DOHH2 (cell line): ENCODE measurements around the gene SENP5.
"Not testable (repeated sequence)": the region's sequence is repeated elsewhere in the genome, so short reads cannot be mapped to it uniquely, and the experiment has no call there.

ENCODE experiments used
- H3F3A ChIP-seq: fragments of 200-600 bp; sonication (generic), shearing (Covaris generic); 2 replicates; pipeline ENCODE4 v1.6.0; 2016; ENCODE audit warnings: antibody characterized with exemption, mild to moderate bottlenecking; ENCODE audit not compliant: control insufficient read depth, insufficient read depth
- H3K27ac ChIP-seq: fragments of 200-600 bp; sonication (generic); 2 replicates; pipeline ENCODE4 v1.5.1; 2014; ENCODE audit warnings: low read depth, mild to moderate bottlenecking, low read length, moderate library complexity
- H3K27me3 ChIP-seq: fragments of 200-600 bp; sonication (generic); 2 replicates; pipeline ENCODE4 v1.6.1; 2014; ENCODE audit warnings: mild to moderate bottlenecking, low read length, mixed read lengths; ENCODE audit not compliant: control insufficient read depth
- H3K36me3 ChIP-seq: fragments of 200-600 bp; sonication (generic); 2 replicates; pipeline ENCODE4 v1.6.1; 2014; ENCODE audit warnings: mild to moderate bottlenecking, low read length, moderate library complexity, mixed read lengths; ENCODE audit not compliant: control insufficient read depth
- H3K4me1 ChIP-seq: fragments of 200-600 bp; sonication (generic); 2 replicates; pipeline ENCODE4 v1.6.1; 2014; ENCODE audit warnings: mild to moderate bottlenecking, low read length, mixed read lengths; ENCODE audit not compliant: control insufficient read depth
- H3K4me2 ChIP-seq: fragments of 200-600 bp; sonication (generic); 2 replicates; pipeline ENCODE4 v1.6.0; 2014; ENCODE audit warnings: mild to moderate bottlenecking, low read length, moderate library complexity
- H3K4me3 ChIP-seq: fragments of 200-600 bp; sonication (generic); 2 replicates; pipeline ENCODE4 v1.5.1; 2014; ENCODE audit warnings: mild to moderate bottlenecking, low read length, mixed read lengths
- H3K79me2 ChIP-seq: fragments of 200-600 bp; sonication (generic); 2 replicates; pipeline ENCODE4 v1.6.1; 2014; ENCODE audit warnings: mild to moderate bottlenecking, low read length, mixed read lengths; ENCODE audit not compliant: control insufficient read depth
- H3K9me2 ChIP-seq: fragments of 200-600 bp; sonication (generic); replicated peaks from 2 replicates; pipeline ENCODE4 v1.6.1; 2014; ENCODE audit warnings: mild to moderate bottlenecking, low read length, mixed read lengths; ENCODE audit not compliant: control insufficient read depth
- H3K9me3 ChIP-seq: fragments of 200-600 bp; sonication (generic); 2 replicates; pipeline ENCODE4 v1.6.1; 2014; ENCODE audit warnings: antibody characterized with exemption, low read length, mixed read lengths; ENCODE audit not compliant: control insufficient read depth, insufficient read depth
- H4K20me1 ChIP-seq: fragments of 200-600 bp; sonication (generic); 2 replicates; pipeline ENCODE4 v1.6.0; 2014; ENCODE audit warnings: low read depth, mild to moderate bottlenecking, antibody characterized with exemption, low read length, moderate library complexity; ENCODE audit not compliant: control insufficient read depth, insufficient read depth
- CTCF ChIP-seq: fragments of 200-600 bp; sonication (generic); IDR thresholded peaks from one replicate; pipeline ENCODE4 v1.5.1; 2014; ENCODE audit warnings: antibody characterized with exemption, mild to moderate bottlenecking, low read depth, low read length; ENCODE audit not compliant: poor library complexity, severe bottlenecking
- EZH2phosphoT487 ChIP-seq: fragments of 200-600 bp; sonication (generic); IDR thresholded peaks from 2 replicates; pipeline ENCODE4 v1.6.1; 2017; ENCODE audit warnings: borderline replicate concordance, mild to moderate bottlenecking, antibody characterized with exemption, low read length, moderate library complexity, mixed read lengths

SENP5 gene

GRCh38 chr3:196942226-196942914 lies 74.7 kb downstream of the SENP5 start, which contains the start of gene NCBP2:
Gene NCBP2, minus strand, starts transcription at chr3:196942528. Its CDS starts 25 bp downstream, at chr3:196942503.
- H3K79me2 ChIP-seq: peaks cover 74% of the 10 kb centered on the region

GRCh38 chr3:196942915-196943277 lies 75.2 kb downstream of the SENP5 start:
- no peaks in the 10 kb centered on the region for H3K9me2 ChIP-seq
- peaks cover 58% of the 10 kb centered on the region for H3K36me3 ChIP-seq
- no peaks in the 10 kb centered on the region for H3K27me3 ChIP-seq
- peak overlapping the region; percentile 95 for H3K4me3 ChIP-seq
- H3F3A ChIP-seq: no peaks in the 10 kb centered on the region
- peaks cover 70% of the 10 kb centered on the region for H3K79me2 ChIP-seq
- peaks cover 25% of the 10 kb centered on the region for H3K4me1 ChIP-seq
- peak overlapping the region; percentile 24 for H3K27ac ChIP-seq
- TF ChIP-seq EZH2phosphoT487 (no peak), CTCF (no peak)
- peaks cover 16% of the 10 kb centered on the region for H4K20me1 ChIP-seq
- peak overlapping the region; percentile 64 for H3K4me2 ChIP-seq
- no peaks in the 10 kb centered on the region for H3K9me3 ChIP-seq

More at GRCh38 chr3:196942226-196942914, 74.7 kb downstream of the SENP5 start, which contains the start of gene NCBP2:
- peak within 1 kb of the TSS; percentile 89 for H3K27ac ChIP-seq
- no peaks in the 10 kb centered on the region for H3K9me2 ChIP-seq
- no peaks in the 10 kb centered on the region for H3F3A ChIP-seq
- peaks cover 64% of the 10 kb centered on the region for H3K36me3 ChIP-seq
- H3K4me3 ChIP-seq: peak within 1 kb of the TSS; percentile 95
- H3K4me2 ChIP-seq: peak within 1 kb of the TSS; percentile 74
- TF ChIP-seq CTCF (peak; percentile 77), EZH2phosphoT487 (no peak)
- no peaks in the 10 kb centered on the region for H3K27me3 ChIP-seq
- H4K20me1 ChIP-seq: peaks cover 16% of the 10 kb centered on the region
- H3K4me1 ChIP-seq: peaks cover 25% of the 10 kb centered on the region
- no peaks in the 10 kb centered on the region for H3K9me3 ChIP-seq

- peaks cover 45% of the 10 kb centered on the region for H3K36me3 ChIP-seq
- H3K79me2 ChIP-seq: peaks cover 56% of the 10 kb centered on the region
- H3F3A ChIP-seq, H3K9me2 ChIP-seq, H3K9me3 ChIP-seq, H3K27me3 ChIP-seq, H3K27ac ChIP-seq: not testable (repeated sequence)
- H3K4me3 ChIP-seq: peak overlapping the region; percentile 95
- H3K4me1 ChIP-seq: peaks cover 24% of the 10 kb centered on the region
- peak overlapping the region; percentile 64 for H3K4me2 ChIP-seq
- peaks cover 16% of the 10 kb centered on the region; the same call in 1 of the 2 replicates for H4K20me1 ChIP-seq
These were observed 76.5 kb downstream of the SENP5 start for GRCh38 chr3:196944037-196944790.
